ENCODE data around the gene NMRK1. TPM values are rescaled to one million over a fixed set of nuclear protein-coding genes. Genes with fewer than 3 reads are reported as not detected.

The NMRK1 gene
- total and polyA plus RNA-seq, 2 of the 13 experiments (the other 11 are each of a cell fraction or from before 2014, with no cell fraction given): 9.1 to 12.9 TPM

DNA sequence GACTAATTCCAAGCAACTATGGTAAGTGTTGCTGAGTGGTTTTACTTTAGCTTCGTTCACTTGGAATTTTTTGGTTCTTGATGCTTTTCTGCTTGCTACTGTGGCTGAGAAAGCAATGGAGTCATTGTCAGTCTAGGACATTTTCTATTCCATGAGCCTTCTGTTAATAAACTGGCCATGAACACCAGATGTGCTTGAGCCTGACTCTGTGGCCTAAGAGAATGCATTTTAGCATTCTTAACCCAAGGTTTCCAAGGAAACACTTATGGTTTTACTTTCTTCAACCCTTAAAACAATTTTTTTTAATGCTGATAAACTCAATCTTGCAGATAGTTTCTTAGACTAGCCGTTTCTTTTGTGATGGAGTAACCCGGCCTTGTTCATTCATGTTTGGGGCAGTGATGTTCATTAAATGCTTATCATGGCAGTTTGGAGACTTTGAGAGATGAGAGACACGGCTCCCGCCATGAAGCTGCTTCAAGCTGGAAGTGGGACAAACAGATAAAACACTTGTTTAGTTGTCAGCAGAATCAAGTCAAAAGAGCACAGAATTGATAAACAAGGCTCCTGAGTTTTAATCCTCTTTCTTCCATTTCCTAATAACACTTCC lies 42.8 kb upstream of the NMRK1 start:
- H3K9ac ChIP-seq (ENCODE audit: insufficient read depth, low read depth, low read length): no peak overlapping the region
- no peaks in the 10 kb centered on the region for H3K27me3 ChIP-seq (ENCODE audit: control insufficient read depth in 1 of 2, insufficient read depth in 2 of 2, low read length in 2 of 2)
- ATAC-seq (no peak), FAIRE-seq (no peak), DNase-seq (ENCODE audit: low spot score) (no peak)
- H3K79me2 ChIP-seq (ENCODE audit: insufficient read depth, low read length): no peaks in the 10 kb centered on the region
- ChIA-PET CTCF (ENCODE audit: low intra/inter-chr PET ratio, low total read pairs) (no interaction called here), POLR2A (no interaction called here)
- H3K9me3 ChIP-seq (ENCODE audit: low read length): no peaks in the 10 kb centered on the region
- no TSS peak for BruUV-seq (replicated peaks)
- H3K4me2 ChIP-seq (ENCODE audit: low read depth, low read length): no peak overlapping the region
- in situ Hi-C loops (cut with HindIII; ENCODE audit: extremely low pct_ligation_motif_present, low pct_unique_long_range_greater_than_20kb): no loop called here
- 79% methylated on average over 5 of the region's 5 CpGs for WGBS (ENCODE audit: low lambda C conversion rate)
- H3K4me1 ChIP-seq (ENCODE audit: insufficient read depth, low read length): no peaks in the 10 kb centered on the region
- H4K20me1 ChIP-seq (ENCODE audit: insufficient read depth, low read length): no peaks in the 10 kb centered on the region
- H2AFZ ChIP-seq (ENCODE audit: low read length): no peak overlapping the region
- H3K4me3 ChIP-seq (replicated peaks in 1 of 3; ENCODE audit: insufficient read depth in 1 of 3, low read depth in 2 of 3, low read length in 3 of 3): no peak overlapping the region
- TF ChIP-seq, protein P1, sequence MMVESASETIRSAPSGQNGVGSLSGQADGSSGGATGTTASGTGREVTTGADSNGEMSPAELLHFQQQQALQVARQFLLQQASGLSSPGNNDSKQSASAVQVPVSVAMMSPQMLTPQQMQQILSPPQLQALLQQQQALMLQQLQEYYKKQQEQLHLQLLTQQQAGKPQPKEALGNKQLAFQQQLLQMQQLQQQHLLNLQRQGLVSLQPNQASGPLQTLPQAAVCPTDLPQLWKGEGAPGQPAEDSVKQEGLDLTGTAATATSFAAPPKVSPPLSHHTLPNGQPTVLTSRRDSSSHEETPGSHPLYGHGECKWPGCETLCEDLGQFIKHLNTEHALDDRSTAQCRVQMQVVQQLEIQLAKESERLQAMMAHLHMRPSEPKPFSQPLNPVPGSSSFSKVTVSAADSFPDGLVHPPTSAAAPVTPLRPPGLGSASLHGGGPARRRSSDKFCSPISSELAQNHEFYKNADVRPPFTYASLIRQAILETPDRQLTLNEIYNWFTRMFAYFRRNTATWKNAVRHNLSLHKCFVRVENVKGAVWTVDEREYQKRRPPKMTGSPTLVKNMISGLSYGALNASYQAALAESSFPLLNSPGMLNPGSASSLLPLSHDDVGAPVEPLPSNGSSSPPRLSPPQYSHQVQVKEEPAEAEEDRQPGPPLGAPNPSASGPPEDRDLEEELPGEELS (CRISPR knock-in tag; IDR thresholded peaks at IDR 0.05): no peak
- TF ChIP-seq ZFP62 (CRISPR knock-in tag; IDR thresholded peaks at IDR 0.05) (no peak), BRCA1 (CRISPR knock-in tag; IDR thresholded peaks at IDR 0.05) (no peak), ZNF619 (CRISPR knock-in tag; IDR thresholded peaks at IDR 0.05) (no peak), TARDBP (CRISPR knock-in tag; IDR thresholded peaks at IDR 0.05) (no peak), ZNF232 (CRISPR knock-in tag; IDR thresholded peaks at IDR 0.05; ENCODE audit: borderline replicate concordance) (no peak), GFI1 (CRISPR knock-in tag; IDR thresholded peaks at IDR 0.05; ENCODE audit: borderline replicate concordance) (no peak), ZNF460 (CRISPR knock-in tag; IDR thresholded peaks at IDR 0.05; ENCODE audit: borderline replicate concordance) (no peak), ZNF143 (CRISPR knock-in tag; IDR thresholded peaks at IDR 0.05) (no peak), ZNF644 (CRISPR knock-in tag; IDR thresholded peaks at IDR 0.05; ENCODE audit: low read depth) (no peak), ZNF713 (CRISPR knock-in tag; IDR thresholded peaks at IDR 0.05) (no peak), SP1 (IDR thresholded peaks at IDR 0.05) (no peak), SP1 (CRISPR knock-in tag; IDR thresholded peaks at IDR 0.05) (no peak), RBFOX2 (IDR thresholded peaks at IDR 0.05; ENCODE audit: low read depth, low read length) (no peak), ELF4 (CRISPR knock-in tag; IDR thresholded peaks at IDR 0.05; ENCODE audit: borderline replicate concordance) (no peak), THYN1 (CRISPR knock-in tag; IDR thresholded peaks at IDR 0.05; ENCODE audit: borderline replicate concordance, low read depth) (no peak), STAG1 (CRISPR knock-in tag; IDR thresholded peaks at IDR 0.05) (no peak)
- TF ChIP-seq, protein P2, sequence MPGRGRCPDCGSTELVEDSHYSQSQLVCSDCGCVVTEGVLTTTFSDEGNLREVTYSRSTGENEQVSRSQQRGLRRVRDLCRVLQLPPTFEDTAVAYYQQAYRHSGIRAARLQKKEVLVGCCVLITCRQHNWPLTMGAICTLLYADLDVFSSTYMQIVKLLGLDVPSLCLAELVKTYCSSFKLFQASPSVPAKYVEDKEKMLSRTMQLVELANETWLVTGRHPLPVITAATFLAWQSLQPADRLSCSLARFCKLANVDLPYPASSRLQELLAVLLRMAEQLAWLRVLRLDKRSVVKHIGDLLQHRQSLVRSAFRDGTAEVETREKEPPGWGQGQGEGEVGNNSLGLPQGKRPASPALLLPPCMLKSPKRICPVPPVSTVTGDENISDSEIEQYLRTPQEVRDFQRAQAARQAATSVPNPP (CRISPR knock-in tag; IDR thresholded peaks at IDR 0.05): no peak
- TF ChIP-seq, protein P3, sequence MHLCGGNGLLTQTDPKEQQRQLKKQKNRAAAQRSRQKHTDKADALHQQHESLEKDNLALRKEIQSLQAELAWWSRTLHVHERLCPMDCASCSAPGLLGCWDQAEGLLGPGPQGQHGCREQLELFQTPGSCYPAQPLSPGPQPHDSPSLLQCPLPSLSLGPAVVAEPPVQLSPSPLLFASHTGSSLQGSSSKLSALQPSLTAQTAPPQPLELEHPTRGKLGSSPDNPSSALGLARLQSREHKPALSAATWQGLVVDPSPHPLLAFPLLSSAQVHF (CRISPR knock-in tag; IDR thresholded peaks at IDR 0.05): no peak
- TF ChIP-seq, protein P4, sequence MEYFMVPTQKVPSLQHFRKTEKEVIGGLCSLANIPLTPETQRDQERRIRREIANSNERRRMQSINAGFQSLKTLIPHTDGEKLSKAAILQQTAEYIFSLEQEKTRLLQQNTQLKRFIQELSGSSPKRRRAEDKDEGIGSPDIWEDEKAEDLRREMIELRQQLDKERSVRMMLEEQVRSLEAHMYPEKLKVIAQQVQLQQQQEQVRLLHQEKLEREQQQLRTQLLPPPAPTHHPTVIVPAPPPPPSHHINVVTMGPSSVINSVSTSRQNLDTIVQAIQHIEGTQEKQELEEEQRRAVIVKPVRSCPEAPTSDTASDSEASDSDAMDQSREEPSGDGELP (IDR thresholded peaks at IDR 0.05; ENCODE audit: borderline replicate concordance, low read depth): no peak
- no peak overlapping the region for H3K27ac ChIP-seq (ENCODE audit: extremely low read length, insufficient read depth, low read length)
- peaks cover 4 to 34% of the 10 kb centered on the region in 2 experiments; a peak in 4 of 5 replicates for H3K36me3 ChIP-seq (replicated peaks in 1 of 2; ENCODE audit: control insufficient read depth in 1 of 2, insufficient read depth in 2 of 2, low read length in 2 of 2)
- intact Hi-C loops (cut with micrococcal nuclease; ENCODE audit: unreplicated experiment): no loop called here

All from HepG2 (cell line).